Measurements from ENCODE around the gene CNKSR3.

CNKSR3 gene

GRCh38 chr6:154373971-154374370 lies 136.5 kb downstream of the CNKSR3 start:
- no peak for TF ChIP-seq CEBPB (IDR thresholded peaks at IDR 0.05)
- no peak for TF ChIP-seq TAF1 (IDR thresholded peaks at IDR 0.05; ENCODE audit: low read depth)
- no peak for TF ChIP-seq TEAD4 (IDR thresholded peaks at IDR 0.05)
- TF ChIP-seq, protein P1, sequence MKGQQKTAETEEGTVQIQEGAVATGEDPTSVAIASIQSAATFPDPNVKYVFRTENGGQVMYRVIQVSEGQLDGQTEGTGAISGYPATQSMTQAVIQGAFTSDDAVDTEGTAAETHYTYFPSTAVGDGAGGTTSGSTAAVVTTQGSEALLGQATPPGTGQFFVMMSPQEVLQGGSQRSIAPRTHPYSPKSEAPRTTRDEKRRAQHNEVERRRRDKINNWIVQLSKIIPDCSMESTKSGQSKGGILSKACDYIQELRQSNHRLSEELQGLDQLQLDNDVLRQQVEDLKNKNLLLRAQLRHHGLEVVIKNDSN (IDR thresholded peaks at IDR 0.05) = no peak
- TF ChIP-seq YY1 (IDR thresholded peaks at IDR 0.05; ENCODE audit: low read depth) = no peak
- TF ChIP-seq TCF12 (IDR thresholded peaks at IDR 0.05; ENCODE audit: low read depth) = no peak
- TF ChIP-seq, protein P2, sequence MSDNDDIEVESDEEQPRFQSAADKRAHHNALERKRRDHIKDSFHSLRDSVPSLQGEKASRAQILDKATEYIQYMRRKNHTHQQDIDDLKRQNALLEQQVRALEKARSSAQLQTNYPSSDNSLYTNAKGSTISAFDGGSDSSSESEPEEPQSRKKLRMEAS (IDR thresholded peaks at IDR 0.05) = no peak
- no peak for TF ChIP-seq EP300 (IDR thresholded peaks at IDR 0.05; ENCODE audit: borderline replicate concordance)
- no peak for TF ChIP-seq EGR1 (IDR thresholded peaks at IDR 0.05)
- no peak for TF ChIP-seq NFIC (IDR thresholded peaks at IDR 0.05)
- TF ChIP-seq FOXM1 (IDR thresholded peaks at IDR 0.05; ENCODE audit: borderline replicate concordance, low read depth) = no peak
- no peak for TF ChIP-seq RAD21 (IDR thresholded peaks at IDR 0.05; ENCODE audit: low read depth)
- no peak for TF ChIP-seq REST (IDR thresholded peaks at IDR 0.05; ENCODE audit: low read depth)
- no peak for TF ChIP-seq ZBTB7A (IDR thresholded peaks at IDR 0.05; ENCODE audit: low read depth)
- TF ChIP-seq CREB1 (IDR thresholded peaks at IDR 0.05; ENCODE audit: low read depth) = no peak

DNA sequence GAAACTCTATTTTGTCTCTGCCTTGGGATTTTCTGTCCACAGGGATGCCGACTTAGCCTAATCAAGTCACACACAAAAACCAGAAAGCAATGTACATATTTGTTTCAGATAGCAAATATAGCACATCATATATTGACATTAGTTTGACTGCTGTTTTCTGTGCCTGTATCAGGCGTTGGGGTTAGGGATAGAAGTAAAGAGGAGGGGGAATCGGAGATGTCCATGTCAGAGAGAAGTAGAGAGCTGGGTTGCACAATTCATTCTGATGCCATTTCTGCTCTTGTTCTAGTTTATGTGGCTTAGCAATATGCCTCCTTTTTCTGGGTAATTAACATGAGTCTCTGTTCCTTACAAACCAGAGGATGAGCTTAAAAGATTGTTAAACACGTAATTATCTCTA lies 139.2 kb downstream of the CNKSR3 start:
- TF ChIP-seq CEBPB (IDR thresholded peaks at IDR 0.05) (no peak), TAF1 (IDR thresholded peaks at IDR 0.05; ENCODE audit: low read depth) (no peak), YY1 (IDR thresholded peaks at IDR 0.05; ENCODE audit: low read depth) (no peak), ZBTB7A (IDR thresholded peaks at IDR 0.05; ENCODE audit: low read depth) (no peak), CREB1 (IDR thresholded peaks at IDR 0.05; ENCODE audit: low read depth) (no peak), TEAD4 (IDR thresholded peaks at IDR 0.05) (no peak)
- TF ChIP-seq, protein P2 (IDR thresholded peaks at IDR 0.05) = no peak

GRCh38 chr6:154370545-154370944 lies 139.9 kb downstream of the CNKSR3 start:
- peak; percentile 61 for TF ChIP-seq RAD21 (IDR thresholded peaks at IDR 0.05; ENCODE audit: low read depth)
- TF ChIP-seq, protein P1 (IDR thresholded peaks at IDR 0.05) = no peak

DNA sequence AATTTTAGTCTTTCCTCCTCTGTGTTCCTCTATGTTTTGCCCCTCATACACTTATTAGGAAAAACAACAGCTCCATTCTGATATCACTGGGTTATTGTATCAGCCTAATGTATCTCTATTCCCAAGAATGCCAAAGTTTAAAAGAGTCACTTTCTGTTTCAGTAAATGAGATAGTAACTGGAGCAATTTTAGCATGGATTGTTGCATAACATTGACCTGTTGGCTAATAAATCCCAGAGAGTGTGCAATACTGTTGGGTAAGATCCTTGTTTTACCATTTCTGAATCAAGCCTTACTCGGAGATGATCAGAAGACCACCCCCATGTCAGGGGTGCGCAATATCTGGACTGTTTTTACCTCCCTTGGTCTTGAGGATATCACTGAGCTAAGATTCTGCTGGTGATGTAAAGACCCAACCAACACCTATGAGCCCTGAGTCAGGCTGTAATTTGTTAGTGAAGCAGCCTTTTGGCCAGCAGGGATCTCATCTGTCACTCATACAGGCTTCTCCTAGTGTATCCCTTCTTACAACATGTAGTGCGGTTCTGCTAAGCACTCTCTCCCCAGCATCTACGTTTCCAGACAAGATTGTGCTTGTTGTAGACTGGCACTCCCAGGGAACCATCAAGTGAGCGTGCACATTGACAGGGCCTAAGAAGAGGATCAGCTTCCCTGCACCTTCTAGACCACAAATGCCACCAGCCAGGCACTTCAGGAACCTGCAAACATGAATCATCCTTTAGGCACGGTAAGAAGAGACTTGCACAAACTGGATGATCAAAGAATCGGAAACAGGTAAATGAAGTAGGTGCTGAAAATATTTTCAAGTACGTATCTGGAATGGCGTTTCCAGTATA lies 142.4 kb downstream of the CNKSR3 start:
- no peak for TF ChIP-seq RAD21 (IDR thresholded peaks at IDR 0.05; ENCODE audit: low read depth)
- TF ChIP-seq YY1 (IDR thresholded peaks at IDR 0.05; ENCODE audit: low read depth) = no peak
- TF ChIP-seq CEBPB (IDR thresholded peaks at IDR 0.05) = no peak
- TF ChIP-seq, protein P1 (IDR thresholded peaks at IDR 0.05) = no peak
- no peak for TF ChIP-seq TEAD4 (IDR thresholded peaks at IDR 0.05)
- TF ChIP-seq EGR1 (IDR thresholded peaks at IDR 0.05) = no peak
- TF ChIP-seq EP300 (IDR thresholded peaks at IDR 0.05; ENCODE audit: borderline replicate concordance) = no peak
- no peak for TF ChIP-seq ZBTB7A (IDR thresholded peaks at IDR 0.05; ENCODE audit: low read depth)
- TF ChIP-seq REST (IDR thresholded peaks at IDR 0.05; ENCODE audit: low read depth) = no peak
- no peak for TF ChIP-seq CREB1 (IDR thresholded peaks at IDR 0.05; ENCODE audit: low read depth)
- TF ChIP-seq NFIC (IDR thresholded peaks at IDR 0.05) = no peak
- no peak for TF ChIP-seq TCF12 (IDR thresholded peaks at IDR 0.05; ENCODE audit: low read depth)
- no peak for TF ChIP-seq FOXM1 (IDR thresholded peaks at IDR 0.05; ENCODE audit: borderline replicate concordance, low read depth)
- TF ChIP-seq, protein P2 (IDR thresholded peaks at IDR 0.05) = no peak
- TF ChIP-seq TAF1 (IDR thresholded peaks at IDR 0.05; ENCODE audit: low read depth) = no peak

GRCh38 chr6:154367336-154367735 lies 143.1 kb downstream of the CNKSR3 start:
- TF ChIP-seq REST (IDR thresholded peaks at IDR 0.05; ENCODE audit: low read depth) (no peak), FOXM1 (IDR thresholded peaks at IDR 0.05; ENCODE audit: borderline replicate concordance, low read depth) (no peak), EGR1 (IDR thresholded peaks at IDR 0.05) (no peak), CEBPB (IDR thresholded peaks at IDR 0.05) (no peak)
- TF ChIP-seq, protein P1 (IDR thresholded peaks at IDR 0.05) = no peak
